ENCODE measurements around the gene KCNG3. TPM values are rescaled to one million over a fixed set of nuclear protein-coding genes. Genes with fewer than 3 reads are reported as not detected.
"Not testable (repeated sequence)": the region's sequence is repeated elsewhere in the genome, so short reads cannot be mapped to it uniquely, and the experiment has no call there.

Gene KCNG3
- total RNA-seq, 2 donors from 2014 or later, result 0.16 to 0.22 TPM

GRCh38 chr2:42404676-42405075, 89.1 kb downstream of the KCNG3 start:
- ATAC-seq (replicated peaks in 1 of 2) (no peak), DNase-seq (no peak)
- no peaks in the 10 kb centered on the region for H3K36me3 Mint-ChIP-seq (ENCODE audit: insufficient read depth in 2 of 2)
- H3K9me3 Mint-ChIP-seq, result no peaks in the 10 kb centered on the region
- H3K4me3 Mint-ChIP-seq, result no peak overlapping the region
- H3K27ac Mint-ChIP-seq, result no peak overlapping the region
- H3K27me3 Mint-ChIP-seq (ENCODE audit: low read depth), result no peaks in the 10 kb centered on the region
- no peaks in the 10 kb centered on the region for H3K4me1 Mint-ChIP-seq (ENCODE audit: low read depth)

DNA sequence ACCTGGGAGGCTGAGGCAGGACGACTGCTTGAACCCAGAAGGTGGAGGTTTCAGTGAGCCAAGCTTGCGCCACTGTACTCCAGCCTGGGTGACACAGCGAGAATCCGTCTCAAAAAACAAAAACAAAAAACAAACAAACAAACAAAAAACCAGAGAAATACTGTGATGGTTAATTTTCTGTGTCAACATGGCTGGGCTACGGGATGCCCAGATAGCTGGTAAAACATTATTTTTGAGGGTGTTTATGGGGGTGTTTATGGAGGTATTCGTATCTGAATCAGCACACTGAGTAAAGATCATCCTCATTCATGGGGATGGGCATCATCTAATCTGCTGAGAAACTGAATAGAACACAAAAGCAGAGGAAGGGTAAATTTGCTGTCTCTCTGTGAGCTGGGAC, 92.0 kb downstream of the KCNG3 start:
- H3K4me1 Mint-ChIP-seq (ENCODE audit: low read depth), result no peaks in the 10 kb centered on the region
- H3K9me3 Mint-ChIP-seq, result no peaks in the 10 kb centered on the region
- DNase-seq (no peak), ATAC-seq (replicated peaks in 1 of 2) (no peak)
- H3K36me3 Mint-ChIP-seq (ENCODE audit: insufficient read depth in 2 of 2), result no peaks in the 10 kb centered on the region
- H3K27me3 Mint-ChIP-seq (ENCODE audit: low read depth), result no peaks in the 10 kb centered on the region
- no peak overlapping the region for H3K4me3 Mint-ChIP-seq
- no peak overlapping the region for H3K27ac Mint-ChIP-seq

GRCh38 chr2:42398052-42398451, 95.7 kb downstream of the KCNG3 start:
- not testable (repeated sequence) for H3K4me3 Mint-ChIP-seq; DNase-seq; H3K36me3 Mint-ChIP-seq (ENCODE audit: insufficient read depth in 2 of 2); H3K4me1 Mint-ChIP-seq (ENCODE audit: low read depth); ATAC-seq (replicated peaks in 1 of 2); H3K27me3 Mint-ChIP-seq (ENCODE audit: low read depth); H3K27ac Mint-ChIP-seq; H3K9me3 Mint-ChIP-seq

DNA sequence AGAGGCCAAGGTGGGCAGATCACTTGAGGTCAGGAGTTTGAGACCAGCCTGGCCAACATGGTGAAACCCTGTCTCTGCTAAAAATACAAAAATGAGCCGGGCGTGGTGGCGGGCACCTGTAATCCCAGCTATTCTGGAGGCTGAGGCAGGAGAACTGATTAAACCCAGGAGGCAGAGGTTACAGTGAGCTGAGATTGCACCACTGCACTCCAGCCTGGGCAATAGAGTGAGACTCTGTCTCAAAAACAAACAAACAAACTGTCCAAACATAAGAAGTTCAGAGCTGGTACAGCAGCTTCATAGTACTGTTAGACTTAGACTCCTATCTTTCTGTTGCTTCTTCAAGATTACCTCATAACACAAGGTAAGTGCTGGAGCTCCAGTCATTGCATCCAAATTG, 100.5 kb downstream of the KCNG3 start:
- not testable (repeated sequence) for H3K27ac Mint-ChIP-seq; H3K9me3 Mint-ChIP-seq; H3K4me1 Mint-ChIP-seq (ENCODE audit: low read depth); H3K27me3 Mint-ChIP-seq (ENCODE audit: low read depth); H3K36me3 Mint-ChIP-seq (ENCODE audit: insufficient read depth in 2 of 2); ATAC-seq (replicated peaks in 1 of 2); H3K4me3 Mint-ChIP-seq; DNase-seq

DNA sequence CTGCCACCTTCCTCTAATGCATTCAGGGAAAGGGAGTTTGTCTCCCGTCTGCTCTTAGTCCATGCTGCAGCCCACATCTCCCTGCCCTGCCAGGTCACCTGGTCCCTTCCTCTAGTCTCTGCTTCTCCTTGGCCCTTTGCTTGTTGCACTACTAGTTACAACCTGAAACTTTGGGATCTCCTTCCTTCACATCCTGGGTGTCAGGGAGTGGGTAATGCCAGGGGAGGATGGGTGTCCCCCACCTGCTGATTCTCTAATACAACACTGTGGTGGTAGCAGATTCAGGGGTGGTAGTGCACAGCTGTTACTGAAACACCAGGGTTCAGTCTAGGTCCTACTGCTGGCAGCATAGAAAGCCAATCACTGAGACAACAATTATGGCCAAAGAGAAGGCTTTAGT, 101.6 kb downstream of the KCNG3 start:
- Mint-ChIP-seq H3K9me3 (no peaks in the 10 kb centered on the region), H3K36me3 (ENCODE audit: insufficient read depth in 2 of 2) (no peaks in the 10 kb centered on the region), H3K27me3 (ENCODE audit: low read depth) (no peaks in the 10 kb centered on the region), H3K4me3 (no peak overlapping the region), H3K4me1 (ENCODE audit: low read depth) (no peaks in the 10 kb centered on the region), H3K27ac (no peak overlapping the region)
- ATAC-seq (replicated peaks in 1 of 2) (no peak), DNase-seq (no peak)

Other genes starting within 250 kb of the KCNG3 start
- 100 to 1,000 TPM; 140 to 157 TPM for gene COX7A2L, start 132.8 kb downstream of the KCNG3 start, total RNA-seq
- 10 to 100 TPM; 36.7 to 47.3 TPM for gene MTA3, start 74.7 kb upstream of the KCNG3 start, total RNA-seq